Hepatocyte (in vitro differentiated cells): Measurements from ENCODE around the gene HERC6. TPM values are rescaled to one million over a fixed set of nuclear protein-coding genes. Genes with fewer than 3 reads are reported as not detected.

ENCODE experiments used
- DNase-seq: peaks from one replicate; pipeline ENCODE4 v3.0.0-alpha.2; 2016; ENCODE audit warnings: low spot score
- H2AFZ ChIP-seq: fragments of 200-600 bp; sonication (generic); 2 replicates; pipeline ENCODE4 v1.6.0; 2016; ENCODE audit warnings: antibody characterized with exemption, mild to moderate bottlenecking
- H3K27ac ChIP-seq: fragments of 200-600 bp; sonication (generic); 2 replicates; pipeline ENCODE4 v1.5.1; 2016; ENCODE audit warnings: mild to moderate bottlenecking
- H3K27me3 ChIP-seq: fragments of 200-600 bp; sonication (generic); 2 replicates; pipeline ENCODE4 v1.6.1; 2016
- H3K36me3 ChIP-seq: fragments of 200-600 bp; sonication (generic); replicated peaks from 2 replicates; pipeline ENCODE4 v1.5.1; 2016; ENCODE audit warnings: low read depth; ENCODE audit not compliant: insufficient read depth
- H3K4me1 ChIP-seq: fragments of 200-600 bp; sonication (generic); 2 replicates; pipeline ENCODE4 v1.5.1; 2016; ENCODE audit warnings: mild to moderate bottlenecking, moderate library complexity; ENCODE audit not compliant: insufficient read depth
- H3K4me2 ChIP-seq: fragments of 200-600 bp; sonication (generic); 2 replicates; pipeline ENCODE4 v1.6.0; 2016
- H3K4me3 ChIP-seq: fragments of 200-600 bp; sonication (generic); 2 replicates; pipeline ENCODE4 v1.5.1; 2016; ENCODE audit warnings: mild to moderate bottlenecking
- H3K79me2 ChIP-seq: fragments of 200-600 bp; sonication (generic); 2 replicates; pipeline ENCODE4 v1.6.0; 2017; ENCODE audit warnings: mild to moderate bottlenecking
- H3K9me2 ChIP-seq: fragments of 200-600 bp; sonication (generic); replicated peaks from 2 replicates; pipeline ENCODE4 v1.6.0; 2017; ENCODE audit warnings: mild to moderate bottlenecking; ENCODE audit not compliant: insufficient read depth
- H3K9me3 ChIP-seq: fragments of 200-600 bp; sonication (generic); 2 replicates; pipeline ENCODE4 v1.5.1; 2016; ENCODE audit warnings: low read depth, mild to moderate bottlenecking
- H4K20me1 ChIP-seq: fragments of 200-600 bp; sonication (generic); 2 replicates; pipeline ENCODE4 v1.6.0; 2016; ENCODE audit warnings: mild to moderate bottlenecking; ENCODE audit not compliant: insufficient read depth, poor library complexity, severe bottlenecking
- EZH2 ChIP-seq: fragments of 200-600 bp; sonication (generic); IDR thresholded peaks from 2 replicates; pipeline ENCODE4 v1.6.1; 2016; ENCODE audit warnings: antibody characterized with exemption, mild to moderate bottlenecking, borderline replicate concordance
- EZH2phosphoT487 ChIP-seq: fragments of 200-600 bp; sonication (generic); IDR thresholded peaks from one replicate; pipeline ENCODE4 v1.6.1; 2018; ENCODE audit warnings: antibody characterized with exemption, mild to moderate bottlenecking, low read depth, moderate library complexity; ENCODE audit not compliant: unreplicated experiment, severe bottlenecking
- WGBS: methylation state at CpG from one replicate; pipeline ENCODE4 v1.1.6; 2016; ENCODE audit warnings: low lambda C conversion rate; ENCODE audit errors: missing lambda C conversion rate; 5-methylcytosine and 5-hydroxymethylcytosine counted together
- polyA plus RNA-seq: library from polyadenylated mRNA; unstranded; fragments of >200 nt; fragmentation: Nextera tagmentation; extraction: Ambion mirVana; gene quantifications from 2 replicates; pipeline ENCODE4 v1.2.1, GENCODE V29; 2016
- total RNA-seq: library from RNA; depleted of rRNA; stranded (reverse); fragments of >200 nt; gene quantifications from 2 replicates; pipeline ENCODE4 v1.2.3, GENCODE V29; 2014
- TF ChIP-seq, protein P1 (sequence below): fragments of 200-600 bp; sonication (generic); IDR thresholded peaks from 2 replicates; pipeline ENCODE4 v1.5.1; 2016; ENCODE audit warnings: antibody characterized with exemption, mild to moderate bottlenecking; ENCODE audit not compliant: poor library complexity

Gene HERC6
- total and polyA plus RNA-seq, 2 experiments from 2014 or later, result 5.9 to 6.9 TPM

DNA sequence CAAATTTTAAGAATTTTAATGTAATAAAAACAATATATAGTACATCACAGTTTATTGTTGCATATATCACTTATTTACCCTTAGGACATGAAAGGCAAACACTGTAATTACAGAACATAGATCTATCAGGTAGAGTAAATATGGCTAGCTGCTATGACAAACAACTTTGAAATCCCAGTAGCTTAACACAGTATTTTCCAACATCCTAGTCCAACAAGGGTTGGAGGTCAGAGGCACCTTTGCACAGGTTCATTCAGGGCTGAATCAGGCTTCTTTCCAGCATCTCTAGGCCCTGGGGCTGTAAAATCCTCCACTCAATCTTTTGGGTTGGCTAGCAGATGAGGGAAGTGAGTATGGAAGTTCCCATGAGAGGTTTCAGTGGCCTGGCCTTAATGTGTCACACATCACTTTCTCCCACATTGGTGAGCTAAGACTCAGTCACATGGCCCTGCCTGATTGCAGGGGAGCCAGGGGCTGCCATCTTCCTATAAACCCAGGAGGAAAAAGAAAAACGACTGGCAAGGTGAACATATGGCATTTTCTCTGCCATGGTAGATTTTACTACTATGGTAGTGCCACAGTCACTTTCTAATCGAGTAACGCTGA lies 32.9 kb downstream of the HERC6 start:
- Histone ChIP-seq H3K9me2 (no peaks in the 10 kb centered on the region), H3K27me3 (no peaks in the 10 kb centered on the region), H2AFZ (no peak overlapping the region), H3K36me3 (no peaks in the 10 kb centered on the region), H3K4me2 (no peak overlapping the region), H3K27ac (no peak overlapping the region), H3K79me2 (no peaks in the 10 kb centered on the region), H3K4me3 (no peak overlapping the region), H4K20me1 (no peaks in the 10 kb centered on the region), H3K9me3 (no peaks in the 10 kb centered on the region), H3K4me1 (no peaks in the 10 kb centered on the region)
- no peak for DNase-seq
- TF ChIP-seq, protein P1, sequence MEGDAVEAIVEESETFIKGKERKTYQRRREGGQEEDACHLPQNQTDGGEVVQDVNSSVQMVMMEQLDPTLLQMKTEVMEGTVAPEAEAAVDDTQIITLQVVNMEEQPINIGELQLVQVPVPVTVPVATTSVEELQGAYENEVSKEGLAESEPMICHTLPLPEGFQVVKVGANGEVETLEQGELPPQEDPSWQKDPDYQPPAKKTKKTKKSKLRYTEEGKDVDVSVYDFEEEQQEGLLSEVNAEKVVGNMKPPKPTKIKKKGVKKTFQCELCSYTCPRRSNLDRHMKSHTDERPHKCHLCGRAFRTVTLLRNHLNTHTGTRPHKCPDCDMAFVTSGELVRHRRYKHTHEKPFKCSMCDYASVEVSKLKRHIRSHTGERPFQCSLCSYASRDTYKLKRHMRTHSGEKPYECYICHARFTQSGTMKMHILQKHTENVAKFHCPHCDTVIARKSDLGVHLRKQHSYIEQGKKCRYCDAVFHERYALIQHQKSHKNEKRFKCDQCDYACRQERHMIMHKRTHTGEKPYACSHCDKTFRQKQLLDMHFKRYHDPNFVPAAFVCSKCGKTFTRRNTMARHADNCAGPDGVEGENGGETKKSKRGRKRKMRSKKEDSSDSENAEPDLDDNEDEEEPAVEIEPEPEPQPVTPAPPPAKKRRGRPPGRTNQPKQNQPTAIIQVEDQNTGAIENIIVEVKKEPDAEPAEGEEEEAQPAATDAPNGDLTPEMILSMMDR, result no peak
- TF ChIP-seq EZH2, result no peak
- 92% methylated on average over 3 of the region's 3 CpGs for WGBS

DNA sequence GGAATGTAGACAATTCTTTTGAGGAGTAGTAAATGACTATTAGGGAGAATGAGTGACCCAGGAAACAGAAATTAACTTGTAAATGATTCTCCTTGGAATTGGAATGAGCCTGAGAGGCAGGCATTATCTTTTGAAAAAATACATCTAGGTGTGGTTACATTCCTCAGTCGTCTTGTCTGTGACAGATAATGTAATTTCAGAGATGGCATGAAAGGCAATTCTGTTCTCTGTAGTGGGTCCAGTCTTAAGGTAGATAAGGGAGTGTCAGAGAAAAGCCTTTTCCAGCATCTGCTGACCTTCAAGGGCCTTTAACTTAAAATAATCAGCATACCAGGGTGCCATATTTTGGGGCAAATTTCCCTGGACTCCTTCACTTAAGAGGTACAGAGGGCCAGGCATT lies 35.1 kb downstream of the HERC6 start:
- H3K9me3 ChIP-seq, result no peaks in the 10 kb centered on the region
- 22% methylated on average over 1 of the region's 1 CpG for WGBS

DNA sequence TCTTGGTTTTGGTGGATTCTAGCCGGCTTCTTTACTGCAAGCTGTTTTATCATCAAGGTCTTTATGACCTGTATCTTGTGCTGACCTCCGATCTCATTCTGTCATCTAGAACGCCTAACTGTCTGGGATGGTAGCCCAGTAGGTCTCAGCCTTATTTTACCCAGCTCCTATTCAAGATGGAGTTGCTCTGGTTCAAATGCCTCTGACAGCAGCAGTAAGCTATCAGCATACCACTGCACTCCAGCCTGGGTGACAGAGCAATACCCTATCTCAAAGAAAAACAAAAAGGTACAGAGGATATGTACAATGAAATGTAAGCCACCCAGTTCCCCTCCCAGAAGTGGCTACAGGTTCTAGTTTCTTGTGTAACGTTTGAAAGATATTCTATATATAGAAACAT lies 36.1 kb downstream of the HERC6 start:
- Histone ChIP-seq H3K4me3 (no peak overlapping the region), H3K4me2 (no peak overlapping the region), H3K9me3 (no peaks in the 10 kb centered on the region), H3K36me3 (no peaks in the 10 kb centered on the region), H3K27me3 (no peaks in the 10 kb centered on the region), H3K9me2 (no peaks in the 10 kb centered on the region), H3K4me1 (no peaks in the 10 kb centered on the region), H2AFZ (no peak overlapping the region), H3K79me2 (no peaks in the 10 kb centered on the region), H4K20me1 (no peaks in the 10 kb centered on the region), H3K27ac (no peak overlapping the region)
- 95% methylated on average over 4 of the region's 4 CpGs for WGBS
- TF ChIP-seq EZH2phosphoT487, result no peak
- TF ChIP-seq EZH2, result no peak
- TF ChIP-seq, protein P1, result no peak
- no peak for DNase-seq

More for the DNA sequence above, 35.1 kb downstream of the HERC6 start:
- DNase-seq, result no peak
- Histone ChIP-seq H3K9me2 (no peaks in the 10 kb centered on the region), H3K27ac (no peak overlapping the region), H4K20me1 (no peaks in the 10 kb centered on the region), H3K79me2 (no peaks in the 10 kb centered on the region), H3K4me2 (no peak overlapping the region), H2AFZ (no peak overlapping the region), H3K27me3 (no peaks in the 10 kb centered on the region), H3K4me3 (no peak overlapping the region), H3K36me3 (no peaks in the 10 kb centered on the region), H3K4me1 (no peaks in the 10 kb centered on the region)
- no peak for TF ChIP-seq EZH2
- TF ChIP-seq, protein P1, result no peak
- no peak for TF ChIP-seq EZH2phosphoT487

DNA sequence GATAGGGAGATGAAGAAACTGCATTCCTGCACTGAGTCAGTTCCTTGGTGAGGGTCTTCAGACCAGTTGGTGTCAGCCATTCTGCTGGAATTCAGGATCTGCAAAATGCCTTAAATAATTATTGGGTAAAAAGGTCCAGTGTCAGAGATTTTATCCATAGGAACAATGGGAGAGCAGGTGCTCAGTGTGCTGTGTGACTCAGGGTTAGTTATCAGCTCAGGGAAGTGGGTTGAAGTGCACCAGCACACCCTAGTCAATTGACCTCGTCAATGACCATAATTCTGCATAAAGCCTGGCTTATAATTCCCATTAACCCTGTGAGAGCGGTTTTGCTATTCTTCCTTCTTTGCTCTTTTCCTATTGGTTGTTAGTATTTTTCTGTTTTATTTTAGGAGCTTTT lies 37.3 kb downstream of the HERC6 start:
- H3K9me3 ChIP-seq, result no peaks in the 10 kb centered on the region
- H3K79me2 ChIP-seq, result no peaks in the 10 kb centered on the region
- no peak overlapping the region for H3K4me3 ChIP-seq
- 68% methylated on average over 2 of the region's 2 CpGs for WGBS
- no peak overlapping the region for H2AFZ ChIP-seq
- H3K4me1 ChIP-seq, result no peaks in the 10 kb centered on the region
- no peak overlapping the region for H3K4me2 ChIP-seq
- H4K20me1 ChIP-seq, result no peaks in the 10 kb centered on the region
- H3K27ac ChIP-seq, result no peak overlapping the region
- no peak for TF ChIP-seq EZH2phosphoT487
- no peak for TF ChIP-seq EZH2
- TF ChIP-seq, protein P1, result no peak
- H3K27me3 ChIP-seq, result no peaks in the 10 kb centered on the region
- no peaks in the 10 kb centered on the region for H3K9me2 ChIP-seq
- DNase-seq, result no peak
- H3K36me3 ChIP-seq, result no peaks in the 10 kb centered on the region
